Activated T-cell treated with anti-CD3 and anti-CD28 coated beads for 4 hours (primary cell): ENCODE data around the gene PDE9A.
"Not testable (repeated sequence)": the region's sequence is repeated elsewhere in the genome, so short reads cannot be mapped to it uniquely, and the experiment has no call there.

Experiments
- DNase-seq: peaks from one replicate; pipeline ENCODE4 v3.0.0-alpha.2; 2020

PDE9A gene

DNA sequence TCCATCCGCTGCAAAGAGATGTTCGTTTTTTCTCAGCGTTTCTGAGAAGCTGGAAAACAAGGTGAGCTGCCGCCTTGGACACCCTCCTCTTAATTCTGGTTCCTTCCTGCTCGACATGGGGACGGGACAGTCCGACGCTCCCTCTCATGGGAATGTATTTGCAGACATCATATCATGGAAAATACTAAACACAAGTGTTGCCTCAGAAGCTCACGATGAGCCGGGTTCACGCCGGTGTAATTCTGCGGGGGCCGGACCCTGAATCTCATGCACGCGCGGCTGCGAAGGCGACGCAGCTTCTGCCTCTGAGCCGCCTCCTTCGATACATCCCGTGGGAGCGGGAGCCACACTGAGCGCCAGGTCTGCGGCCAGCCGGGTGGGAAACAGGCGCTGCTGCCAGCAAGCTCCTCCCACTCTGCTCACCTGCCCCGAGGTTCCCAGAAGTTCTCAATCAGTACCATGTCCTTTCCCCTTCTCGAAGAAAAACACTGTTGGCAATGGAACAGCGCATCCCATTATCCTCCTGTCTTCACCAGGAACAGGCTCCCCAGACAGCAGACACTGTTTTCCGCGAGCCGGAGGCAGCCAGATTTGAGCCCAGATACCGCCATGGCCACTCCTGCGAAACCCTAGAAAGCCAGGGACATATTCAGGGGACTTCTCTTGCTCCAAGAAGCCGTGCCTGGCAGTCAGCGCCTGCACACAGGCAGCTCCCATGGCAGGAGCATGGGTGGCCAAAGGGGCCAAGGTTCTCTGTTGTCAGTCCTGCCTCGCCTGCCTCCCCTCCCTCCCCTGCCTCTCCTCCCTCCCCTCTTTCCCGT, 127.9 kb downstream of the PDE9A start:
- DNase-seq: no peak

DNA sequence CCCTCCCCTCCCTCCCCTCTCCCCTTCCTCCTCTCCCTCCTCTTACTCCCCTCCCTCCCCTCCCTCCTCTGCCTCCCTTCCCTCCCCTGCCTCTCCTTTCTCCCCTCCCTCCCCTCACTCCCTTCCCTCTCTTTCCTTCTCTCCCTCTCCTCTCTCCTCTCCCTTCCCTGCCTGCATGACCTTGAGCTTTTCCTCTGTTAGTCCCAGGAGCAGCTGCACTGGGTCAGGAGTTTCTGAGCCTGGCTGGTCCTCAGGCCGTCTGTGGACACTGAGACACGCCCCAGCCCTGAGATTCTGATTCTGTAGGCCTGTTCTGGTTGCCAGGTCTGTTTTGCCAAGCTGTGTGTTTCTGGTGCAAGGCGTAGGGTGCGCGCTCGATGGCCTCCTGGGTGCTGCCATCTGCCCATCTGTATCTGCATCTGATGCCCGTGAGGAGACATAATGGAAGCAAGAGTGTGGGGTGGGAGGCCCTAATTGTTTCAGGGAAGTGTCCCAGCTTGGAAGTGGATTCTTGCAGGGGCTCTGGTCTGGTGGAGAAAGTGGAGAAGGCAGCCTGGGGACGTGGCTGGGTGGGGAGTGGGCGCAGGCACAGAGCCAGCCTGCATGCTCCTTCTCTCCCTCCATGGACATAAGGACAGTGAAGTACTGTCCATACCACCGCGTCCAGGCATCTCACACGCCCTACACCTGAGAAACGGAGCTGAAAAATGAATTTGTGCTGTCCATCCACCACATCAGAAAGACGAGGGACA, 128.7 kb downstream of the PDE9A start:
- no peak for DNase-seq

DNA sequence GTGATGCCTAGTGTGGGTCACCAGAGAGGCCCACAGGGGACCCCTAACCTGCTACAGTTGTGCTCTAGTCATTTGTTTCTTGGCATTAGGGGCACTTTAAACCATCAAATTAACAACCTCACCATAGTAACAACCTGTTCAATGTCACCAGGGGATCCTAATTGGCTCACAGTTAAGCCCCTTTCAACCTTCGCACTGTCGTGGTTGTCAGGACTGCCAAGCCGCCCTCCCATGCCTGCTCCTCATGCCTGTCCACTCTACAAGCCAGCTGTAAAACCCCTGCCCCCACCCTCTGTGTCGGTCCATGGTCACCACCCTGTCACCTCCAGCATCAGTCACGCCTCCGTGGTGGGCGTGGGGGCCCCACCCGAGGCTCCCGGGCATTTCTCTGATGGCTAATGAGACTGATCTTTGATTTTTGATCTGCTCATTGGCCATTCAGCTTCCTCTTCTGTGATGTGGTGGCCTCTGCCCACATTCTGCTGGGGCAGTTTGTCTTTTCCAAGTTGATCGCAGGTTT, 129.4 kb downstream of the PDE9A start:
- no peak for DNase-seq

DNA sequence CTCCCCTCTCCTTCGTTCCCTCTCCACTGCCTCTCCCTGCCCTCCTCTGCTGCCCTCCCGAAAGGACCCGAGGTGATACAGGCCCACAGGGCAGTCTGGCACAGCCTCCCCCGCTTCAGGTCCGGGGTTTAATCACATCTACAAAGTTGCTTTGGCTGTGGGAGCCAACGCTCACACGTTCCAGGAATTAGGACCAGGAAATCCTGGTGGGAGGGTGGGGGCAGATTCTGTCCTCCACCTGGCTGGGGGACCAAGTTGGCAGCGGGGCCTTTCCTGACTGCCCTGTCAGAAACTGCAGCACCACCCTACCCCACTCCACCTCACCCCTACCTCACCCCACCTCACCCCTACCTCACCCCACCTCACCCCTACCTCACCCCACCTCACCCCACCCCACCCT, 130.9 kb downstream of the PDE9A start:
- DNase-seq: no peak

- no peak for DNase-seq
These were observed 131.6 kb downstream of the PDE9A start for GRCh38 chr21:42784896-42785451.

DNA sequence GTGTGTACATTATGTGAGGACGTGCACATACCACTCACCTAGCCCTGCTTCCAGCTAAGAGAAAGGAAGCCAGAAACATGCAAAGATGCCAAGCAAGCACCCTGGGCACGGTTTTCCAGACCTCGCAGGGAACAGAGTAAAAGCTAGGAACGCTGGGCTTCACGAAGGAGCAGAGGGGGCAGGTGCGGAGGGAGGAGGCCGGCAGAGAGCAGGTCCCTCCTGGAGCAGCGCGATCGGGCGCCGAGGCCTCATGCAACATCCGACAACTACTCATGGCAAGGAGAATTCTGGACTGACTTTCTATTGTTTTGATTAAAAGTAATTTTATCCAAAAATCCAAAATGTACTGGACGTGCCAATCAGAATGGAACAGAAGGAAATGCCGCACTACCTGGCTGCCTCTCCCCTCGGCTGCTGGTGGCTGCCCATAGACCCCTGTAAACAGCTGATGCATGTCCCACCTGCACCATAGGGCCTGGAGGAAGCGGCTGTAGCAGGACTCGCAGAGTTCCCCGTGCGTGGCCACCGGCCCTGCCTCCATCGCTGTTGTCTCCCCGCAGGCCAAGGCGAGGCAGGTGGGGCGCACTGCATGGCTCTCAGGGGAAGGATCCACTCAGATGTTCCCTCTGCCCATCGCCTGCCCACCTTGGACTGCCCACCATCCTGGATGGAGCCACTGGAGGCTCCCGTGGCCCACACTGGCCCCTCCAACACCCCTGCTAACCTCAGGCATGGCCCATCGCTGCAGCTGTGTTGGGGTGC, 132.4 kb downstream of the PDE9A start:
- no peak for DNase-seq

GRCh38 chr21:42786884-42787283, 133.5 kb downstream of the PDE9A start:
- no peak for DNase-seq

DNA sequence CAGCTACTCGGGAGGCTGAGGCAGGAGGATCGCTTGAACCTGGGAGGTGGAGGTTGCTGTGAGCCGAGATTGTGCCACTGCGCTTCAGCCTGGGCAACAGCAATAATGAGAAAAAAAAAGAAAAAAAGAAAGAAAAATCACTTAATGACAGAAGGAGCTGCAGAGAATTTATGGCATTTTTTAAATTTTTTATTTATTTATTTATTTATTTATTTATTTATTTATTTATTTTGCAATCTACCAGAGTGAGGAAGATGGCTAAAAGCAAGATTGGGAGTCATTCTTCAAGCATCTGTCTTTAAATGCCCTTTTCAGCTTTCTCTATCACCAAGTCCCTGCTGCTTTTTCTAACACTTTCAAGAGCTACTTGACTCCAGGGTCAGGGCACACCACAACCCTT, 134.2 kb downstream of the PDE9A start:
- DNase-seq: no peak

GRCh38 chr21:42790520-42791065, 137.2 kb downstream of the PDE9A start:
- no peak for DNase-seq

DNA sequence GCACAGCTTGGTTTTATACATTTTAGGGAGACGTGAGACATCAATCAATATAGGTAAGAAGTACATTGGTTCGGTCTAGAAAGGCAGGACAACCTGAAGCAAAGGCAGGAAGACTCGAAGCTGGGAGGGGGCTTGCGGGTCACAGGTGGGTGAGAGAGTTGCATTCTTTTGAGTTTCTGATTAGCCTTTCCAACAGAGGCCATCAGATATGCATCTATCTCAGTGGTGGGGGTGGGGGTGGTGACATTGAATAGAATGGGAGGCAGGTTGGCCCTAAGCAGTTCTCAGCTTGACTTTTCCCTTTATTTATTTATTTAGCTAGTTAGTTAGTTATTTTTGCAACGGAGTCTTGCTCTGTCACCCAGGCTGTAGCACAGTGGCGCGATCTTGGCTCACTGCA, 140.4 kb downstream of the PDE9A start:
- DNase-seq: no peak

GRCh38 chr21:42794551-42794950, 141.1 kb downstream of the PDE9A start:
- no peak for DNase-seq

DNA sequence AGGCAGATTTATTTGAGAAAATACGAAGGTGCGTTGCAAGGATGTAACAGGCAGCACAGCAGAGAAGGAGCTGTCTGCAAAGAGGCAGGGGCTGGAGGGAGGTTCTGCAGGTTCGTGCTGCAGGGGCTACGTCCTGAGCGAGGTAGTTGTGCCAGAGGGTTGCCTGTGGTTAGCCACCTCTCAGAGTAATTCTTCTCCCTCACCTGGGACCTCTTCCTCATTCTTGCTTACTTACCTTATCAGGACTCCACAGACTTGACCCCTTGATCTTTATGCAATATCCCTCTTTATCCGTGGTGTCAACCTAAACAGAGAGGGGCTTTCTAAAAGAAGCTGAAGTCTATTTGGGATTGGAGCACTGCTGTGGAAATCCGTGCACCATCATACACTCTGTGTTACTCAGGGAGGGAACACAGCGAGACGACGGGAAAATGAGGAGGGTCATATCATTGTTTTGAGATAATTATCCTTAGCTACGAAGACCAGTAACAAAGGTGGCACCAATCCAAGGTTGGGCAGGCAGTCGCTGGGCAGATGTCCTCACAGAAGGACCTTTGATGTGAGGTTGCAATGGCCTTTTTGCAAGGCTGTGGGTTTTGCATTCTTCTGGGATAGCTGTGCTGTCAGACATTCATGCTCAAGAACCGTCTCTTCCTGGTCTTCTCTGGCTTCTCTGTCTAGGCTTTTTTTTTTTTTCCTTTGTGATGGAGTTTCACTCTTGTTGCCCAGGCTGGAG, 143.1 kb downstream of the PDE9A start:
- DNase-seq: no peak

DNA sequence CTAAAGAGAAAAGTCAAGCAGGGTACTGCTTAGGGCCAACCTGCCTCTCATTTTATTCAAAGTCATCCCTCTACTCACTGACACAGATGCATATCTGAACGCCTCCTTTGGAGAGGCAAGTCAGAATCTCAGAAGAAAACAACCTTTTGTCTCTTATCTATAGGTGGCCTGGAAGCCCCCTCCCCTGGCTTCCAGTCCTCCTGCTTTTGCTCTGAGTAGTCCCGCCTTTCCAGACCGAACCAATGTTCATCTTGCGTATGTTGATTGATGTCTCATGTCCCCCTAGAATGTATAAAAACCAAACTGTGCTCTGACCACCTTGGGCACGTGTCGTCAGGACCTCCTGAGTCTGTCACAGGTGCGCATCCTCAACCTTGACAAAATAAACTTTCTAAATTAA, 144.1 kb downstream of the PDE9A start:
- DNase-seq: no peak

DNA sequence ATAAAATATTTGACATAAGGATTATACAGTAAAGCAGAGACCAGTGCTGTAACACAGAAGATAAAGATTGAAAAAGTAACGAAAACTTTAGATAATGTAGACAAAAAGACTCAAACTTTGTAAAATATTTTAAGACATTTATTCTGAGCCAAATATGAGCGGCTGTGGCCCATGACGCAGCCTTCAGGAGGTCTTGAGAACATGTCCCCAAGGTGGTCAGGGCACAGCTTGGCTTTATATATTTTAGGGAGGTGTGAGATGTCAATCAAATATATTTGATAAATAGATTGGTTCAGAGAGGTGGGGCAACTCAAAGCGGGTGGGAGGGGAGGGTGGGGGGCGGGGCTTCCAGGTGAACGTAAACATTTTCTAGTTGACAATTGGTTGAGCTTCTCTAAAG, 144.7 kb downstream of the PDE9A start:
- DNase-seq: no peak

GRCh38 chr21:42799516-42799915, 146.1 kb downstream of the PDE9A start:
- DNase-seq: no peak

DNA sequence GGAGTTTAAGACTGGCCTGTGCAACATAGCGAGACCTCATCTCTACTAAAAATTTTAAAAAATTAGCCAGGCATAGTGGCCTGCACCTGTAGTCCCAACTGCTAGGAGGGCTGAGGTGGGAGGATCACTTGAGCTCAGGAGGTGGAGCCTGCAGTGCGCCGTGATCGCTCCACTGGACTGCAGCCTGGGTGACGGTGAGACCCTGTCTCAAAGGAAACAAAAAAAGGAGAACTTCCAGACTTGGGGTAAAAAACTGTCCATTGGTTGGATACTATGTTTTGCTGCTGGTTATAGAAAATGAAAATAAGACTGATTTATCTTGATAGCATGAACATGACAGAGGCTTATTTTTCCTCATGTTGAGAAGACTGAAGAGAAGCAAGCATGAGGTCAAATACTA, 146.5 kb downstream of the PDE9A start:
- DNase-seq: no peak

DNA sequence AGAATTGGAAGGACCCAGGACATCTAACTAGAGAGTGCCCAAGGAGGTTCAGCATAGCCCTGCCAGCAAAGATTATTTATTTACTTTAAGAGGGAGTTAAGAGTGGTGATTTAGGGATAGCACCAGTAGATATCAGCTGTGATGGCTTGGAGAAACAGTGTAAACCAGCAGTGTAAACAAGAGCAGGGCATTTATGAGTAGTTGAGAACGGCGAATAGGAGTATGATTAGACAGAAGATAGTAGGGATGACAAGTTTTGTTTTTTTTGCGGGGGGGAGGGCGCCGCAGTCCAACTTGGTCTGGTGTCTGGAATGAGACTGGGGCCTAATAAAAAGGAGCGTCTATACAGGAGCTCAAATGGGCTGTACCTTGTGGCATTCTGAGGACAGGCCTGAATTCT, 148.2 kb downstream of the PDE9A start:
- not testable (repeated sequence) for DNase-seq

GRCh38 chr21:42806509-42807140, 153.2 kb downstream of the PDE9A start:
- no peak for DNase-seq

DNA sequence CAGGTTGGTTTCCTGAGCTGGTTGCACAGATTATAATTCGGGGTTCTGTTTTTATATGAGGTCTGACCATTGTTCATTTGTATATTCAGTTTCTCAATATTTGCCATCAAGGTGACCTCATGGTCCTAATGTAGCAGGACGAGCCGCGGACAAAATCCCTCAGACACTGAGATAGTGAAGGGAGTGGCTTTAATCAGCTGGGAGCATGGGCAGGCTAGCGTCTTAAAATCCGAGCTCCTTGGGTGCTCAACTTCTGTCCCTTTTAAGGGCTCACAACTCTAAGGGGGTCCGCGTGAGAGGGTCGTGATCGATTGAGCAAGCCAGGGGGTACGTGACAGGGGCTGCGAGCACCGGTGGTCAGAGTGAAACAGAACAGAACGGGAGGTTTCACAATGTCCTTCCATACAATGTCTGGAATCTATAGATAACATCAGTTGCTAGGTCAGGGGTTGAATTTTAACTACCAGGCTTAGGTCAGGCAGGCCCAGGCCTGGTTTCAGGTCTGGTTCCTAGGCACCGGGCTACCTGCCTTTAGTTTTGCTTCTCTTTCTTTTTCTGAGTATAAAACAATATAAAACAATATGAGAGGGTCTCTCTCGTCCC, 154.0 kb downstream of the PDE9A start:
- DNase-seq: not testable (repeated sequence)

DNA sequence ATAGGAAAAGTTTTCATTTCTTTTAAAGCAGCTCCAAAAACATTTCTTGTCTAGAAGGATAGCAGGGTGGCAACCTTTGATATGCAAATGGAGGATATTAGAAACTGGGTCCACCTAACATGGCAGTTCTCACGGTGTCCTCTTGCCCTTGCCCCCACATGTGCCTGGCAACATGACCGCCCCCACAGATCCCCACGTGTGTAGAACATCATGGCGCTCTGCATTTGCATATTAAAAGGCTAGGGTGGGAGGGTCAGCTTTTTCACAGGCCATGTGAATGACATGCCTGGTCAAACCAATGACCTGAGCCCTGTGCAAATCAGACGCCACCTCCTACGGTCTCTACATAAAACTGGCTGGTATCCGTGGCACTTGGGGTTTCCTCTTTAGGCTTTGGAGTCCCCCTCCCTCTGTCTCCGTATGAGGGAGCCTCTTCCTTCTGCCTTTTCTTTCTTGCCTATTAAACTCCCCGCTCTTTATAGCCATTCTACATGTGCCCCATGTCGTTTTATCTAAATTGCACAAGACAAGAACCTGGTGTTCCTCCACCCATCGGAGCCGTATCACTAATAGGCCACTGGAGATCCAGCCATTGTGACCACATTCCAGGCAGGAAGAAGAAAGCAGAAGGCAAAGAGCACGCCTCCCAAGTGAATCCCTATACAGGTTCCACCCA, 154.7 kb downstream of the PDE9A start:
- no peak for DNase-seq

DNA sequence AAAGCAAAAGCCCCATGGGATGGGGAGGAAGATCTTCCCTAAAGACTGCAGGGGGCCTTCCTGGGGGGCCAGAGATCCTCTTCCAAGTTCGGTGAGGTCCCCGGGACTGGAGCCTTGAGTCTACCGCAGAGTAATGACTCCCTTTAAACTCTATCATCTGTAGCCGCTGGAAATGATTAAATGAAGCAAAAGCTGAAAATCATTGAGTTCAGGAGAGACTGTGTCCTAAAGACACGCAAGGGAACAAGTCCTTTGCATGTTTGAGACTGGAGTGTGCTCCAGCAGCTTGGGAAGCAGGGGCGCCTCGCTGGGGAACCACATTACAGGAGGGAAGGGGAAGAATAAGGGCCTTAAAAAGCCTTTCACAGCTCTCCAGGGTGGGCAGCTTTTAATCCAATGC, 155.8 kb downstream of the PDE9A start:
- DNase-seq: no peak
